ENCODE data around the gene DFFB.

Gene DFFB

DNA sequence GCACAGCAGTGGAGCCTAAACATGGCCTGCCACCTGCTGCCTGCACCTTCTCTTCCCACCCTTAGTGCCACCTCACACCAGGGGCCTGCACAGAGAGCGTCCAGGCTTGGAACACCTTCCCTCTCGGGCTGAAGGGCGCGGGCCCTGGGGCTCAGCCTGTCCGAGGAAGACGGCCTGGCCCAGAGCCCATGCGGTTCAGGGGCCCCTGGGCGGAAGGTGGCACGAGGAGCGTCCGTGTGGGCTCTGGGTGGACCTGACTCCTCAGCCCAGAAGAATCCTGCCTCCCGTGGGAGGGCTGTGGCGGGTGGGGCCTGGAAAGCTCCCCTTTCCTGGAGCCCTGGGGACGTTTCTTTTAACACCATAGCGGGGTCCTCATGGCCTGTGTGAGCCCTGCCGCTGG is 19.4 kb downstream of the DFFB start:
- no peak for DNase-seq

DNA sequence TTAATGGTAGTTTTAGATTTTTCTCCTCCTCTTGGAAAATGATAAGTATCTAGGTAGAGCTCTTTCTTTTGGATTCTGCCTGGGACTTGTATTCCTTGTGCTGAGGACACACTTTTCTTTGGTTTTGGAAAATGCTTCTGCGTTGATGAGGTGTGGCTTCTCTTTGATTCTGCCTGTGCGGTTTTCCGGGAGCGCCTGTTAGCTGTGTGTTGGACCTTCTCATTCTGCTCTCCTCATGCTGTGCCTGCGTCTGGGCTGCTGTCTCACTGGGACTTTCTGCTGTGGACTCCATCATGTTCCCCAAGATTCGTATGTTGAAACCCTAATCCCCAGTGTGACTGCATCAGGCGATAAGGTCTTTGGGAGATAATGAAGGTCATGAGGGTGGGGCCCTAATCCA is 21.8 kb downstream of the DFFB start:
- no peak for DNase-seq

- no peak for DNase-seq
Observed at GRCh38 chr1:3879787-3880428, 22.6 kb downstream of the DFFB start.

DNA sequence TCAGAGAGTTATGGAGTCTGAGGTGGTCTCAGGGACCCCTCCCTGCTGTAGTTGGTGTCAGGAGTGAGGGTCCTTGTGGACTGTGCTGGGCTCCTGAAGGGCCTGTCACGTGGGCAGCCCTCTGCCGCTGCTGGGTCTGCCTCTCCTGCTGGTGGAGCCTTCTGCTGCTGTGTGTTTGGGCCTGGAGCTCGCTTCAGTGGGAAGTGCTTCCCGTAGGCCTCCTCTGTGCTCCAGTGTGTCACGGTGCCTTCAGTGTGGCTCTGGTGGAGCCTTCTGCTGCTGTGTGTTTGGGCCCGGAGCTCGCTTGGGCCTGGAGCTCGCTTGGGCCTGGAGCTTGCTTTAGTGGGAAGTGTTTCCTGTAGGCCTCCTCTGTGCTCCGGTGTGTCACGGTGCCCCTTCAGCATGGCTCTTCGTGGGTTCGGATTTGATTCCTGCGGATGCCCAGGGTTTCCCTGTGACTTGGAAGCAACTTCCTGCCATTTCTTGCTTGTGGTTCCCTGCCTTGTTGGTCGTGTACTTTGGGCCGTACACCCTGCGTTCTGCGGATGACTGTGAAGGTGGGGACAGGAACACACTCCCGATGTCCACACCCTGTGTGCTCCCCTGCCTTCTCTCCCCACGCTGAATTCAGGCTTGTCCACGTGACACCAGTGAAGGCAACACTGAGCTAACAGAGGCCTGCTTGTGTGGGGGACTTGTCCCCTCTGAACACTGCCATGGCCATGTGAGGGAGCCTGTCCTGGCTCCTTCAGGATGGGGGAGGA is 23.3 kb downstream of the DFFB start:
- DNase-seq: no peak

GRCh38 chr1:3881193-3881480 is 23.9 kb downstream of the DFFB start:
- DNase-seq: no peak

- no peak for DNase-seq
Observed at GRCh38 chr1:3883194-3883925, 26.1 kb downstream of the DFFB start.

GRCh38 chr1:3884966-3885365 is 27.7 kb downstream of the DFFB start:
- DNase-seq: no peak

DNA sequence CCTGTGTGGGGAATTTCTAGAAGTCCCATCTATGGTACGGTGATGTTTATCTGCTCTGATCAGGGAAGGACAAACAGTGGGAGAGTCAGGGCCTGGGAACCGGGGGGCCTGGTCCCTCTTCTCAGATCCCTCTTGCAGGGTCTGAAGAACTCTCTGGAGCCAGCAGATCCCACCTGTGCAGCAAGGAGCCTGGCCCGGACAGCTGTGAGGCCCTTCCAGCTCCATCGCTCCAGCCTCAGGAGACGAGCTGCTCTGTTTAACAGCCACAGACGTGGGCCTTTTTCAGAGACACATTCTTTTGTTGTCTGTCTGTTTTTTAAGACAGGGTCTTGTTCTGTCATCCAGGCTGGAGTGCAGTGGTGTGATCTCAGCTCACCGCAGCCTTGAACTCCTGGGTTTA is 28.3 kb downstream of the DFFB start:
- DNase-seq: no peak

GRCh38 chr1:3886106-3886670 is 28.9 kb downstream of the DFFB start:
- no peak for DNase-seq

DNA sequence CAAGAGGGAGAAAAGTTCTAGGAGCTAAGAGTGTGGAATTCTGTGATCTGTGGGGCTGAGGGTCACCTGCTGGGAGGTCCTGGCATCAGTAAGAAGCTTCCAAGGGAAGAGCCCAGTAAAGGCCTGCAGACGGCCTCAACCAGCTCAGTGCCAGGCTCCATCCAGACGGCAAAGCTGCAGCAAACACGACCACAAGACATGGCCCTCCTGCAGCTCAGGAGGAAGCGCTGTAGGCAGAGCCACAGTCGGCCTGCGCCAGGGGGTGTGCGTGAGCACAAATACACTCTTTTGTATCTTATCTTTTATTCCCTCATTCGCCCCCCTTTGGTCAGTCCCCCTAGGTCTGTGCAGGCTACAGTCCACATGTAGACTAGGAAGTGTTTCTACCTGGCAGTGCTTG is 29.4 kb downstream of the DFFB start:
- no peak for DNase-seq

DNA sequence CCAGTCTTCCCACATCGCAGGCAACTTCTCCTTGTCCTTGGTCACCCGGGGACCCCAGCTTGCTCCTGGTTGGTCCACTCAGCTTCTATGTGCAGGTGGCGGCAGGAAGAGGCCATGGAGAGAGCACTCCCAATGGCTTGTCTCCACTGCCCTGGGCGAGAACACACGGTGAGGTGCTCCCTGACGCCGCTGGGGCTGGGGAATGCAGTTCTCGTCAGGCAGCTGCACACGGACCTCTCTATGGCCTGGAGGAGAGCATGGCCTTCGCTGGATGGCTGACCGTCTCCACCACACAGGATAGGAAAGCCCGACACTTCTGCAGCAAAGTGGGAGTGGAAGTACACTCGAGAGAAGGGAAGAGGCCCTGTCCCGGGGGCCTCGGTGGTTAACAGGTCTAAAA is 31.0 kb downstream of the DFFB start:
- no peak for DNase-seq

- DNase-seq: no peak
Observed at GRCh38 chr1:3889936-3890335, 32.7 kb downstream of the DFFB start.

GRCh38 chr1:3890389-3891328 is 33.4 kb downstream of the DFFB start:
- DNase-seq: no peak

- no peak for DNase-seq
Observed at GRCh38 chr1:3891329-3891865, 34.1 kb downstream of the DFFB start.

DNA sequence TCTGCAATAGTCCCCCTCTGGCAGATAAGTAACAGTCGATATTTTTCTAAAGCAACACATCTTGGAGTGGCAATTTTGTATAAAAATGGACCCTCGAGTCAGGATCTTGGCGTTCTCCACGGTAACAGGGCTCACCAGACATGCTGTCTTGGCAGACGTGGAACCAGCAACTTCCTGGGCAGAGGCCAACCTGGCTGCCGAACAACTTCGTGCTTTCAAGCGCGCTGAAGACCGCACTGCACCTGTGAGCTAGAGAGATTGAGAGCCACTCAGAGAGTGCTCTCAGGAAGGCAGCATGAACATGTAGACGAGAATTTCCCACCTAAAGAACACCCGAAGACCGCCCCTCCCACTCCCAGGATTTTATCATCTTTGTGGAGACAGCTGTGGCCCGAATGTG is 35.5 kb downstream of the DFFB start:
- DNase-seq: no peak

- DNase-seq: no peak
Observed at GRCh38 chr1:3893190-3893589, 35.9 kb downstream of the DFFB start.

DNA sequence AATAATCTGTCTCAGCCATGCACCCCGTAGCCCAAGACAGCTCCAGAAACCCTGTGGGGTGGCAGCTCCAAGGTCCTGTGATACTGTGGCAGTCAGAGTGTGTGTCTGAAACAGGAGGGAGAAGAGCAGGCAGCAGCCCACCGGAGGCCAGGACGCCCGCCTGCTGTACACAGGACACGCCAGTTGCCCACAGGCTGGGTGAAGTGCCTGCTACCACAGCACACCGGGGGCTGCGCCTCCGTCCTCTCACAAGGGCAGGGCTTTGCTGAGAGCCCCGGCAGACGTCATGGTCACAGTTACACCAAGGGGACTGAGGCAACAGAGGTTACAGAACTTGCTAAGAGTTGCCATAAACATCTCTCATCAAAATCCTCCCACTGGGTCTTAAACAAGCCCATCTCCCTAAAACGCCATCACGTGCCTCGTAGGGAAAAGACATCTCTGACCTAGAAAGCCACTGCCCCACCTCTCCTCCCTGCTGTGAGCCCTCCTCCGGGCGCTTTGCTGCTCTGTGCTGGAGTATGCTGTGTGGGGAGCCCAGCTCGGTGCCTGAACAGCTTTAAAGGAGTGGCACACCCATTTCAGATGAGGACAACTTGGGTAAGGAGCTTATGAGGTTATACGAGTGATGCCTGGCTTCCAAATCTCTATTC is 37.5 kb downstream of the DFFB start:
- no peak for DNase-seq

DNA sequence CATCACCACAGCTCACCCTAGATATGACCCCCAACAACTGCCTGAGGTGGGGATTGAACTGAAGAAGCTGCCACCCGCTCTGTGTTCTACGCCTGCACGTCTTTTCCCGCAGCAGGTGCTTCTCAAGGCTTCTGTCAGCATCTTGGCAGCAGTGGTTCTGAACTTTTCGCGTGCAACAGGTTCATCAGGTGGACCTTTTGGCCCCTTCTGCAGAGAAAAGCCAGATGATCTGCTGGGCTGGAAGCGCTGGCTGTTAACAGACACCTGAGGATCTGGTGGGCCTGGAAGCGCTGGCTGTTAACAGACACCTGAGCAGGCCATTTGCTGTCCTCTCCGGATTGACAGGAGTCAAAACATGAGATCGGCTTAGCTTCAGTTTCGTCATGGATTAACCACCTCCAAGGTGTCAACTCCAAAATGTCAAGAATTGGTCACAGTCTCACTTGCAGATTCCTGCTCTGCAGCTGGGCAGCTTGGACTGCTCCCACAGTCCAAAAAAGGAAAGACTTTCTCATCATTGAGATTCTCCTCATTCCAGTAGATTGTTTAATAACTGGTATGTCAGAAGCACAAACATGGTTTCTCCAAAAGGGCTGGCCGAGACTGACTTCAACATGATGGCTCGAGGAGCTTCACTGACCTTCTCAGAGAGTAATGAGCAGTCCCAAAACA is 38.1 kb downstream of the DFFB start:
- DNase-seq: no peak

GRCh38 chr1:3895951-3896325 is 38.7 kb downstream of the DFFB start:
- no peak for DNase-seq

GRCh38 chr1:3896396-3897000 is 39.2 kb downstream of the DFFB start:
- DNase-seq: no peak

DNA sequence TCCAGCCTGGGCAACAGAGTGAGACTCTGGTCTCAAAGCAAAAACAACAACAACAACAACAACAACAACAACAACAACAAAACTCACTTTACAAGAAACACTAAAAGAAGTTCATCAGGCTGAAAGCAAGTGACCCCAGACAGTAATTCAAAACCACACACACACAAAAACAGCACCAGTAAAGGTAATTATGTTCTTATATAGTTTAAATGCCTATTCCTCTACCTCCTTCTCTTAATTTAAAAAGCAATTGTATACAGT is 41.1 kb downstream of the DFFB start:
- no peak for DNase-seq

Measured in NCI-H82 (cell line).